Ishikawa (cell line): Measurements from ENCODE around the gene TTC8.

Source experiments
- CREB1 ChIP-seq: IDR thresholded peaks from 2 replicates; pipeline ENCODE4 v1.6.1; 2012; ENCODE audit warnings: low read depth
- EP300 ChIP-seq: IDR thresholded peaks from 2 replicates; pipeline ENCODE4 v1.6.1; 2012; ENCODE audit warnings: borderline replicate concordance
- REST ChIP-seq: IDR thresholded peaks from 2 replicates; pipeline ENCODE4 v1.6.1; 2012; ENCODE audit warnings: low read depth, mild to moderate bottlenecking
- TAF1 ChIP-seq: IDR thresholded peaks from 2 replicates; pipeline ENCODE4 v1.6.1; 2012; ENCODE audit warnings: low read depth, mild to moderate bottlenecking
- USF1 ChIP-seq: IDR thresholded peaks from 2 replicates; pipeline ENCODE4 v1.6.1; 2012

GRCh38 chr14:88799522-88799921, 24.9 kb upstream of the TTC8 start:
- no peak for TF ChIP-seq USF1
- no peak for TF ChIP-seq TAF1
- TF ChIP-seq EP300: no peak
- no peak for TF ChIP-seq REST
- TF ChIP-seq CREB1: no peak
